ENCODE measurements around the gene PNPLA7. TPM values are rescaled to one million over a fixed set of nuclear protein-coding genes. Genes with fewer than 3 reads are reported as not detected.
A peak's percentile ranks its signal among the peaks of the same experiment; 100 is the strongest.

Gene PNPLA7
- total and polyA plus RNA-seq, 10 of the 15 experiments (the other 5 are each of a cell fraction or from before 2014, with no cell fraction given), result 0.04 to 0.85 (median 0.19) TPM; not detected in 1

DNA sequence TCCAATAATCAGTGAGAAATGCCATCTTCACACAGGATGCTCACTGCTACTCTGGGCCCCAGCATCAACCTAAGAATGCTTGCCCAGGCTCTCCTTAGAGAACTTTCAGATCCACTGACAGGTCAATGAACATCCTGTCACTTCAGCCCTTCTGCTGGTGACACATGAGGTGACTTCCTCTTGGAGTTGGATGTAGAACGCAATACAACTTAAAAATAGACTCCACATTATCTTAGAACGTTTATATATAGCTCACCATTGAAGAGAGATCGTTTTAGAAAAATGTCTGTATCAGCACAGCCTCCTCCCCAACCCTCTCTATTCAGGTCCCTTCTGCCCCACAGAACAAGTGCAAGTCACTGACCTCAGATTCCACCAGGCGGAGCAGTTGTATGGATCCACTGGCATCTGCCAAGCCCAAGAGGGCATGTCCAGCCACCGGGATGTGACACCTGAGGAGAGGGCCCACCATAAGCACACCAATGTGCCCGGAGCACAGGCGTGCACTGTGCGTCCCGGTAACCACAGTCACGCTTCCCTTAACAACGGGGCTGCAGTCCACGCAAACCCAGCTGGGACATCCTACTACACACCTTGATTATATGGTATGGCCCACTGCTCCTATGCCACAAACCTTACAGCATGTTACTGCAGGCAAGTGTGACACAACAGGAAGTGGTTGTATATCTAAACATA lies 25.7 kb upstream of the PNPLA7 start (continued):
- TF ChIP-seq, protein P1, sequence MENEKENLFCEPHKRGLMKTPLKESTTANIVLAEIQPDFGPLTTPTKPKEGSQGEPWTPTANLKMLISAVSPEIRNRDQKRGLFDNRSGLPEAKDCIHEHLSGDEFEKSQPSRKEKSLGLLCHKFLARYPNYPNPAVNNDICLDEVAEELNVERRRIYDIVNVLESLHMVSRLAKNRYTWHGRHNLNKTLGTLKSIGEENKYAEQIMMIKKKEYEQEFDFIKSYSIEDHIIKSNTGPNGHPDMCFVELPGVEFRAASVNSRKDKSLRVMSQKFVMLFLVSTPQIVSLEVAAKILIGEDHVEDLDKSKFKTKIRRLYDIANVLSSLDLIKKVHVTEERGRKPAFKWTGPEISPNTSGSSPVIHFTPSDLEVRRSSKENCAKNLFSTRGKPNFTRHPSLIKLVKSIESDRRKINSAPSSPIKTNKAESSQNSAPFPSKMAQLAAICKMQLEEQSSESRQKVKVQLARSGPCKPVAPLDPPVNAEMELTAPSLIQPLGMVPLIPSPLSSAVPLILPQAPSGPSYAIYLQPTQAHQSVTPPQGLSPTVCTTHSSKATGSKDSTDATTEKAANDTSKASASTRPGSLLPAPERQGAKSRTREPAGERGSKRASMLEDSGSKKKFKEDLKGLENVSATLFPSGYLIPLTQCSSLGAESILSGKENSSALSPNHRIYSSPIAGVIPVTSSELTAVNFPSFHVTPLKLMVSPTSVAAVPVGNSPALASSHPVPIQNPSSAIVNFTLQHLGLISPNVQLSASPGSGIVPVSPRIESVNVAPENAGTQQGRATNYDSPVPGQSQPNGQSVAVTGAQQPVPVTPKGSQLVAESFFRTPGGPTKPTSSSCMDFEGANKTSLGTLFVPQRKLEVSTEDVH (IDR thresholded peaks at IDR 0.05; ENCODE audit: low read depth, partially characterized antibody), result no peak
- no peak for TF ChIP-seq PAX8 (IDR thresholded peaks at IDR 0.05)
- 0 out of 2 replicates have a peak, but pooled peaks have one; percentile 16 for TF ChIP-seq EED (IDR thresholded peaks at IDR 0.05; ENCODE audit: low read depth)
- TF ChIP-seq ZNF274 (IDR thresholded peaks at IDR 0.05; ENCODE audit: insufficient read depth, insufficient read length), result no peak
- no peak for TF ChIP-seq ZBTB4 (CRISPR knock-in tag; IDR thresholded peaks at IDR 0.05)
- TF ChIP-seq, protein P2, sequence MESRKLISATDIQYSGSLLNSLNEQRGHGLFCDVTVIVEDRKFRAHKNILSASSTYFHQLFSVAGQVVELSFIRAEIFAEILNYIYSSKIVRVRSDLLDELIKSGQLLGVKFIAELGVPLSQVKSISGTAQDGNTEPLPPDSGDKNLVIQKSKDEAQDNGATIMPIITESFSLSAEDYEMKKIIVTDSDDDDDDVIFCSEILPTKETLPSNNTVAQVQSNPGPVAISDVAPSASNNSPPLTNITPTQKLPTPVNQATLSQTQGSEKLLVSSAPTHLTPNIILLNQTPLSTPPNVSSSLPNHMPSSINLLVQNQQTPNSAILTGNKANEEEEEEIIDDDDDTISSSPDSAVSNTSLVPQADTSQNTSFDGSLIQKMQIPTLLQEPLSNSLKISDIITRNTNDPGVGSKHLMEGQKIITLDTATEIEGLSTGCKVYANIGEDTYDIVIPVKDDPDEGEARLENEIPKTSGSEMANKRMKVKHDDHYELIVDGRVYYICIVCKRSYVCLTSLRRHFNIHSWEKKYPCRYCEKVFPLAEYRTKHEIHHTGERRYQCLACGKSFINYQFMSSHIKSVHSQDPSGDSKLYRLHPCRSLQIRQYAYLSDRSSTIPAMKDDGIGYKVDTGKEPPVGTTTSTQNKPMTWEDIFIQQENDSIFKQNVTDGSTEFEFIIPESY (IDR thresholded peaks at IDR 0.05), result no peak
- peak; percentile 85 for TF ChIP-seq PAX5 (IDR thresholded peaks at IDR 0.05; ENCODE audit: borderline replicate concordance, low read depth, low read length)
- TF ChIP-seq POU2F2 (IDR thresholded peaks at IDR 0.05; ENCODE audit: borderline replicate concordance, low read depth, low read length), result no peak
- TF ChIP-seq, protein P3, sequence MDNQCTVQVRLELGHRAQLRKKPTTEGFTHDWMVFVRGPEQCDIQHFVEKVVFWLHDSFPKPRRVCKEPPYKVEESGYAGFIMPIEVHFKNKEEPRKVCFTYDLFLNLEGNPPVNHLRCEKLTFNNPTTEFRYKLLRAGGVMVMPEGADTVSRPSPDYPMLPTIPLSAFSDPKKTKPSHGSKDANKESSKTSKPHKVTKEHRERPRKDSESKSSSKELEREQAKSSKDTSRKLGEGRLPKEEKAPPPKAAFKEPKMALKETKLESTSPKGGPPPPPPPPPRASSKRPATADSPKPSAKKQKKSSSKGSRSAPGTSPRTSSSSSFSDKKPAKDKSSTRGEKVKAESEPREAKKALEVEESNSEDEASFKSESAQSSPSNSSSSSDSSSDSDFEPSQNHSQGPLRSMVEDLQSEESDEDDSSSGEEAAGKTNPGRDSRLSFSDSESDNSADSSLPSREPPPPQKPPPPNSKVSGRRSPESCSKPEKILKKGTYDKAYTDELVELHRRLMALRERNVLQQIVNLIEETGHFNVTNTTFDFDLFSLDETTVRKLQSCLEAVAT (IDR thresholded peaks at IDR 0.05), result no peak
- no peak for TF ChIP-seq MEF2A (IDR thresholded peaks at IDR 0.05; ENCODE audit: insufficient read depth, low read depth, low read length)
- no peak for TF ChIP-seq POLR2AphosphoS5 (IDR thresholded peaks at IDR 0.05; ENCODE audit: low read length)
- TF ChIP-seq, protein P4, sequence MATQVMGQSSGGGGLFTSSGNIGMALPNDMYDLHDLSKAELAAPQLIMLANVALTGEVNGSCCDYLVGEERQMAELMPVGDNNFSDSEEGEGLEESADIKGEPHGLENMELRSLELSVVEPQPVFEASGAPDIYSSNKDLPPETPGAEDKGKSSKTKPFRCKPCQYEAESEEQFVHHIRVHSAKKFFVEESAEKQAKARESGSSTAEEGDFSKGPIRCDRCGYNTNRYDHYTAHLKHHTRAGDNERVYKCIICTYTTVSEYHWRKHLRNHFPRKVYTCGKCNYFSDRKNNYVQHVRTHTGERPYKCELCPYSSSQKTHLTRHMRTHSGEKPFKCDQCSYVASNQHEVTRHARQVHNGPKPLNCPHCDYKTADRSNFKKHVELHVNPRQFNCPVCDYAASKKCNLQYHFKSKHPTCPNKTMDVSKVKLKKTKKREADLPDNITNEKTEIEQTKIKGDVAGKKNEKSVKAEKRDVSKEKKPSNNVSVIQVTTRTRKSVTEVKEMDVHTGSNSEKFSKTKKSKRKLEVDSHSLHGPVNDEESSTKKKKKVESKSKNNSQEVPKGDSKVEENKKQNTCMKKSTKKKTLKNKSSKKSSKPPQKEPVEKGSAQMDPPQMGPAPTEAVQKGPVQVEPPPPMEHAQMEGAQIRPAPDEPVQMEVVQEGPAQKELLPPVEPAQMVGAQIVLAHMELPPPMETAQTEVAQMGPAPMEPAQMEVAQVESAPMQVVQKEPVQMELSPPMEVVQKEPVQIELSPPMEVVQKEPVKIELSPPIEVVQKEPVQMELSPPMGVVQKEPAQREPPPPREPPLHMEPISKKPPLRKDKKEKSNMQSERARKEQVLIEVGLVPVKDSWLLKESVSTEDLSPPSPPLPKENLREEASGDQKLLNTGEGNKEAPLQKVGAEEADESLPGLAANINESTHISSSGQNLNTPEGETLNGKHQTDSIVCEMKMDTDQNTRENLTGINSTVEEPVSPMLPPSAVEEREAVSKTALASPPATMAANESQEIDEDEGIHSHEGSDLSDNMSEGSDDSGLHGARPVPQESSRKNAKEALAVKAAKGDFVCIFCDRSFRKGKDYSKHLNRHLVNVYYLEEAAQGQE (IDR thresholded peaks at IDR 0.05; ENCODE audit: low read depth, low read length), result no peak
- peak; percentile 42; the same call in 1 of the 2 replicates for TF ChIP-seq MXI1 (IDR thresholded peaks at IDR 0.05; ENCODE audit: low read depth, low read length)

Measured in GM12878 (cell line).